SU-DHL-6 (cell line): ENCODE results near the gene RECK.

Experiments
- H2AFZ ChIP-seq: fragments of 200-600 bp; sonication (generic); 2 replicates; pipeline ENCODE4 v1.6.1; 2014; ENCODE audit warnings: low read depth, mild to moderate bottlenecking, moderate library complexity, mixed read lengths, antibody characterized with exemption, low read length; ENCODE audit not compliant: severe bottlenecking
- H3F3A ChIP-seq: fragments of 200-600 bp; shearing (Covaris generic); 2 replicates; pipeline ENCODE4 v1.6.0; 2016; ENCODE audit warnings: antibody characterized with exemption, mild to moderate bottlenecking; ENCODE audit not compliant: insufficient read depth
- H3K27ac ChIP-seq: fragments of 200-600 bp; sonication (generic); 2 replicates; pipeline ENCODE4 v1.5.1; 2016; ENCODE audit warnings: low read depth, mild to moderate bottlenecking, low read length, moderate library complexity, mixed read lengths
- H3K27me3 ChIP-seq: fragments of 200-600 bp; sonication (generic), shearing (Covaris generic); 2 replicates; pipeline ENCODE4 v1.6.0; 2014; ENCODE audit warnings: mild to moderate bottlenecking, low read length
- H3K36me3 ChIP-seq: fragments of 200-600 bp; sonication (generic); 2 replicates; pipeline ENCODE4 v1.6.1; 2014; ENCODE audit warnings: mild to moderate bottlenecking, low read length, mixed read lengths
- H3K4me2 ChIP-seq: fragments of 300-600, 200-600 bp; shearing (Covaris generic), sonication (generic); 2 replicates; pipeline ENCODE4 v1.6.0; 2014; ENCODE audit warnings: low read length, low read depth, mild to moderate bottlenecking; ENCODE audit not compliant: poor library complexity, severe bottlenecking
- H3K4me3 ChIP-seq: fragments of 200-600 bp; sonication (generic); 2 replicates; pipeline ENCODE4 v1.5.1; 2014; ENCODE audit warnings: antibody characterized with exemption, low read length, mild to moderate bottlenecking, mixed read lengths; ENCODE audit not compliant: insufficient read depth, poor library complexity, severe bottlenecking
- H3K79me2 ChIP-seq: fragments of 200-600 bp; sonication (generic); 2 replicates; pipeline ENCODE4 v1.6.1; 2014; ENCODE audit warnings: mild to moderate bottlenecking, low read length, moderate library complexity; ENCODE audit not compliant: insufficient read depth
- H3K9ac ChIP-seq: fragments of 200-600 bp; sonication (generic); 2 replicates; pipeline ENCODE4 v1.7.0; 2014; ENCODE audit warnings: mild to moderate bottlenecking, low read length
- H3K9me2 ChIP-seq: fragments of 200-600 bp; sonication (generic); replicated peaks from 2 replicates; pipeline ENCODE4 v1.6.1; 2014; ENCODE audit warnings: low read length; ENCODE audit not compliant: insufficient read depth
- H3K9me3 ChIP-seq: fragments of 200-600 bp; sonication (generic); 2 replicates; pipeline ENCODE4 v1.6.1; 2014; ENCODE audit warnings: low read length, mixed read lengths; ENCODE audit not compliant: insufficient read depth
- H4K20me1 ChIP-seq: fragments of 200-600 bp; sonication (generic); 2 replicates; pipeline ENCODE4 v1.6.1; 2014; ENCODE audit warnings: low read depth, mild to moderate bottlenecking, antibody characterized with exemption, low read length, moderate library complexity, mixed read lengths
- CTCF ChIP-seq: fragments of 200-600 bp; sonication (generic); IDR thresholded peaks from one replicate; pipeline ENCODE4 v1.5.1; 2017; ENCODE audit warnings: antibody characterized with exemption, mild to moderate bottlenecking, low read length, moderate library complexity; ENCODE audit not compliant: insufficient read depth, poor library complexity, severe bottlenecking
- EZH2phosphoT487 ChIP-seq: fragments of 200-600 bp; sonication (generic), shearing (Covaris generic); conservative IDR thresholded peaks from 2 replicates; pipeline ENCODE4 v1.6.1; 2018; ENCODE audit warnings: mild to moderate bottlenecking, antibody characterized with exemption, low read length, moderate library complexity, mixed read lengths

RECK gene

GRCh38 chr9:36051317-36051716 is 14.6 kb downstream of the RECK start:
- H3K4me3 ChIP-seq, result no peak overlapping the region
- H3K36me3 ChIP-seq, result no peaks in the 10 kb centered on the region
- no peaks in the 10 kb centered on the region for H3K9me2 ChIP-seq
- no peak overlapping the region for H3K9ac ChIP-seq
- H2AFZ ChIP-seq, result no peak overlapping the region
- no peak overlapping the region for H3K4me2 ChIP-seq
- no peaks in the 10 kb centered on the region for H3F3A ChIP-seq
- no peak overlapping the region for H3K27ac ChIP-seq
- H3K79me2 ChIP-seq, result no peaks in the 10 kb centered on the region
- no peaks in the 10 kb centered on the region for H3K27me3 ChIP-seq
- H4K20me1 ChIP-seq, result no peaks in the 10 kb centered on the region
- TF ChIP-seq CTCF (no peak), EZH2phosphoT487 (no peak)
- no peaks in the 10 kb centered on the region for H3K9me3 ChIP-seq

- no peaks in the 10 kb centered on the region for H3K27me3 ChIP-seq
- H3K4me2 ChIP-seq, result no peak overlapping the region
- H3K27ac ChIP-seq, result no peak overlapping the region
- no peaks in the 10 kb centered on the region for H3K9me3 ChIP-seq
- H3K36me3 ChIP-seq, result no peaks in the 10 kb centered on the region
- H3K9ac ChIP-seq, result no peak overlapping the region
- H3K4me3 ChIP-seq, result no peak overlapping the region
- H3F3A ChIP-seq, result no peaks in the 10 kb centered on the region
- H2AFZ ChIP-seq, result no peak overlapping the region
- no peaks in the 10 kb centered on the region for H3K79me2 ChIP-seq
- TF ChIP-seq EZH2phosphoT487 (no peak), CTCF (no peak)
- H3K9me2 ChIP-seq, result no peaks in the 10 kb centered on the region
- no peaks in the 10 kb centered on the region for H4K20me1 ChIP-seq
Observed at GRCh38 chr9:36053971-36054370, 17.3 kb downstream of the RECK start.

- H4K20me1 ChIP-seq, result no peaks in the 10 kb centered on the region
- no peak overlapping the region for H2AFZ ChIP-seq
- no peaks in the 10 kb centered on the region for H3K79me2 ChIP-seq
- H3K9ac ChIP-seq, result no peak overlapping the region
- H3K9me3 ChIP-seq, result no peaks in the 10 kb centered on the region
- H3K27ac ChIP-seq, result no peak overlapping the region
- H3K4me3 ChIP-seq, result no peak overlapping the region
- H3K27me3 ChIP-seq, result no peaks in the 10 kb centered on the region
- H3K36me3 ChIP-seq, result no peaks in the 10 kb centered on the region
- no peaks in the 10 kb centered on the region for H3F3A ChIP-seq
- no peak overlapping the region for H3K4me2 ChIP-seq
- H3K9me2 ChIP-seq, result no peaks in the 10 kb centered on the region
- TF ChIP-seq EZH2phosphoT487, result no peak
- no peak for TF ChIP-seq CTCF
Observed at GRCh38 chr9:36056896-36057295, 20.2 kb downstream of the RECK start.
